Kidney (tissue), 14 donors: Measurements from ENCODE around the gene LRCH3. TPM values are rescaled to one million over a fixed set of nuclear protein-coding genes. Genes with fewer than 3 reads are reported as not detected.

Experiments used
- DNase-seq, 5 donors: peaks; one replicate each; pipeline ENCODE4 v3.0.0-alpha.2; 2013 to 2020
- FAIRE-seq: peaks from 2 replicates; lab custom pipeline; 2012; peaks lifted over from hg19 to GRCh38; lab: Jason Lieb, UNC
- H3K27ac ChIP-seq, 2 donors: one replicate each; pipeline ENCODE4 v1.7.0; 2013; ENCODE audit warnings: low read depth in 2 of 2, low read length in 2 of 2, inconsistent platforms in 1 of 2
- H3K27me3 ChIP-seq: one replicate; pipeline ENCODE4 v1.7.1; 2013; ENCODE audit warnings: low read length, inconsistent platforms; ENCODE audit not compliant: control insufficient read depth, insufficient read depth
- H3K36me3 ChIP-seq, 3 donors: one replicate each; pipeline versions ENCODE4 v1.7.0 to v1.7.1; 2013; ENCODE audit warnings: low read length in 3 of 3, control low read depth in 1 of 3, inconsistent platforms in 1 of 3; ENCODE audit not compliant: insufficient read depth in 3 of 3, control insufficient read depth in 2 of 3
- H3K4me1 ChIP-seq, 3 donors: one replicate each; pipeline versions ENCODE4 v1.7.0 to v1.7.1; 2013; ENCODE audit warnings: low read length in 3 of 3, inconsistent platforms in 1 of 3, low read depth in 1 of 3; ENCODE audit not compliant: control insufficient read depth in 2 of 3, insufficient read depth in 2 of 3
- H3K4me3 ChIP-seq, 3 donors: one replicate each; pipeline versions ENCODE4 v1.7.0 to v1.8.1; 2013; ENCODE audit warnings: low read length in 3 of 3, control low read depth in 1 of 3, inconsistent platforms in 1 of 3
- H3K9ac ChIP-seq, 3 donors: one replicate each; pipeline versions ENCODE4 v1.7.0 to v1.7.1; 2013; ENCODE audit warnings: low read length in 3 of 3, control low read depth in 1 of 3, inconsistent platforms in 1 of 3
- H3K9me3 ChIP-seq, 3 donors: one replicate each; pipeline versions ENCODE4 v1.7.0 to v1.7.1; 2013; ENCODE audit warnings: low read length in 3 of 3, control low read depth in 1 of 3, inconsistent platforms in 1 of 3; ENCODE audit not compliant: control insufficient read depth in 2 of 3, insufficient read depth in 1 of 3
- CTCF ChIP-seq: IDR thresholded peaks from 3 replicates; pipeline ENCODE4 v1.5.1; 2012; ENCODE audit warnings: mild to moderate bottlenecking, moderate library complexity, borderline replicate concordance; ENCODE audit not compliant: insufficient read depth; ENCODE audit errors: extremely low read depth
- intact Hi-C: fragments of 100-400 bp; cut with DNase I; formaldehyde crosslinking; loops from one replicate; pipeline ENCODE4 v1.11.1; 2022
- polyA plus RNA-seq: library from polyadenylated mRNA; stranded (reverse); fragments of 350-450 nt; fragmentation: Illumina TruSeq; extraction: RNeasy Lipid Tissue Mini Kit (QIAGEN cat#74804); gene quantifications from one replicate; pipeline ENCODE4 v1.2.3, GENCODE V29; 2014; ENCODE audit warnings: low read depth, low replicate concordance; ENCODE audit not compliant: insufficient read depth
- total RNA-seq: library from RNA; stranded (reverse); fragmentation: NEBNext Ultra II Directional; extraction: Animal tissue kit (Norgen Biotek cat#: 25700); gene quantifications from one replicate; pipeline ENCODE4 v1.2.1, GENCODE V29; 2021
- donor health status: control.
- donor health status: control.
- donor health status: control.
- donor health status: control.
- donor health status: control.
- donor health status: DM: yes; HTN: yes; CAD: no.
- donor health status: Normal renal cell carcinoma (clear cell type).

Gene LRCH3
- total and polyA plus RNA-seq, 2 donors from 2014 or later, result 11.6 to 52.0 TPM

GRCh38 chr3:197841789-197842188, 50.7 kb downstream of the LRCH3 start:
- no peaks in the 10 kb centered on the region for H3K27me3 ChIP-seq
- no peaks in the 10 kb centered on the region for H3K4me1 ChIP-seq
- FAIRE-seq (no peak), DNase-seq (no peak)
- TF ChIP-seq CTCF, result no peak
- peaks cover 8 to 33% (median 16%) of the 10 kb centered on the region in 3 donors for H3K36me3 ChIP-seq
- no peak overlapping the region for H3K27ac ChIP-seq
- no peak overlapping the region for H3K9ac ChIP-seq
- no peaks in the 10 kb centered on the region for H3K9me3 ChIP-seq
- intact Hi-C loops, result no loop called here
- no peak overlapping the region for H3K4me3 ChIP-seq

DNA sequence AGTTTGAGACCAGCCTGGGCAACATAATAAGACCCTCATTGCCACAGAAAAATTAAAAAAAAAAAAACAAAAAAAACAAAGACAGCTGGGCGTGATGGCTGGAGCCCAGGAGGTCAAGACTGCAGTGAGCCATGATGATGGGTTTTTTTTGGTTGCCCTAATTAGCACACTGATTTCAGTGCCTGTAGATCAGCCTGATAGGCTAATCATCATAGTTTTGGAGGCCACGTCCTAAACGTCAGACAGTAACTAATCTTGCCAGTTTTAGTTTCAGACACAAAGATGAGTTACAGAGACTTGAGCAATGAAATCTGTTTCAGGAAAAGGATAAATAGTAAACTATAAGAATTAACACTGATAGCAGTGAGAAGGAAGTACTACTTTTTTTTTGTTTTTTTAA, 55.4 kb downstream of the LRCH3 start:
- Histone ChIP-seq H3K4me1 (no peaks in the 10 kb centered on the region), H3K4me3 (no peak overlapping the region), H3K9ac (no peak overlapping the region), H3K27me3 (no peaks in the 10 kb centered on the region), H3K36me3 (peaks cover 14 to 21% (median 14%) of the 10 kb centered on the region in 3 donors), H3K9me3 (no peaks in the 10 kb centered on the region), H3K27ac (no peak overlapping the region)
- TF ChIP-seq CTCF, result no peak
- no peak for FAIRE-seq
- intact Hi-C loops, result no loop called here
- no peak for DNase-seq

GRCh38 chr3:197847866-197848401, 56.9 kb downstream of the LRCH3 start:
- Histone ChIP-seq H3K9me3 (no peaks in the 10 kb centered on the region), H3K27me3 (no peaks in the 10 kb centered on the region), H3K36me3 (peaks cover 11 to 17% (median 14%) of the 10 kb centered on the region in 3 donors), H3K4me3 (peak overlapping the region in 2 of 3 donors; percentile 12 to 27), H3K9ac (no peak overlapping the region), H3K4me1 (no peaks in the 10 kb centered on the region), H3K27ac (peak overlapping the region in 1 of 2 donors; percentile 51)
- intact Hi-C loops, result no loop called here
- TF ChIP-seq CTCF, result no peak
- DNase-seq (peak in 2 of 5 donors; percentile 7 to 12), FAIRE-seq (no peak)
